Tibial nerve (tissue), 4 donors: ENCODE measurements around the gene SDCBP2. TPM values are rescaled to one million over a fixed set of nuclear protein-coding genes. Genes with fewer than 3 reads are reported as not detected.

ENCODE experiments used
- DNase-seq, 2 donors: peaks; one replicate each; pipeline ENCODE4 v3.0.0-alpha.2; 2019; ENCODE audit warnings: low spot score in 2 of 2
- H3K27ac ChIP-seq, 4 donors: fragments of 200-600 bp; sonication (generic) in 3 of 4; one replicate each; pipeline ENCODE4 v1.5.1; 2017 to 2019; ENCODE audit warnings: mild to moderate bottlenecking in 1 of 4
- H3K27me3 ChIP-seq, 2 donors: fragments of 200-600 bp; sonication (generic) in 1 of 2; one replicate each; pipeline versions ENCODE4 v1.5.1 to v1.6.0; 2017 to 2019
- H3K36me3 ChIP-seq, 3 donors: fragments of 200-600 bp; sonication (generic); one replicate each; pipeline ENCODE4 v1.5.1; 2018 to 2019
- H3K4me1 ChIP-seq, 4 donors: fragments of 200-600 bp; sonication (generic) in 3 of 4; one replicate each; pipeline ENCODE4 v1.5.1; 2017 to 2019
- H3K4me3 ChIP-seq, 4 donors: fragments of 200-600 bp; sonication (generic) in 3 of 4; one replicate each; pipeline ENCODE4 v1.5.1; 2017 to 2019; ENCODE audit warnings: mild to moderate bottlenecking in 1 of 4, moderate library complexity in 1 of 4
- H3K9me3 ChIP-seq, 4 donors: fragments of 200-600 bp; sonication (generic) in 3 of 4; one replicate each; pipeline ENCODE4 v1.5.1; 2017 to 2019
- CTCF ChIP-seq, 5 experiments: fragments of 200-600 bp in 3 of 5; fragments of 450-650 bp in 2 of 5; sonication (generic) in 3 of 5; IDR thresholded peaks; one replicate each; pipeline ENCODE4 v1.5.1; 2016 to 2019; ENCODE audit warnings: antibody characterized with exemption in 5 of 5, mild to moderate bottlenecking in 3 of 5, moderate library complexity in 2 of 5
- EP300 ChIP-seq, 2 donors: sonication (generic); formaldehyde crosslinking; IDR thresholded peaks; one replicate each; pipeline ENCODE4 v1.6.1; 2017; ENCODE audit warnings: antibody characterized with exemption in 2 of 2, mild to moderate bottlenecking in 1 of 2
- POLR2A ChIP-seq, 2 donors: fragments of 450-650 bp; IDR thresholded peaks; one replicate each; pipeline ENCODE4 v1.6.1; 2017; ENCODE audit warnings: antibody characterized with exemption in 2 of 2, mild to moderate bottlenecking in 2 of 2, moderate library complexity in 2 of 2
- WGBS, 2 donors: methylation state at CpG; one replicate each; pipeline ENCODE4 v1.1.5; 2018; 5-methylcytosine and 5-hydroxymethylcytosine counted together
- total RNA-seq, 4 donors: library from RNA; depleted of rRNA; stranded (reverse); fragments of >200 nt; gene quantifications; one replicate each; pipeline ENCODE4 v1.1.0, GENCODE V29; 2016

The SDCBP2 gene
- total RNA-seq, 4 donors from 2014 or later, result 1.9 to 4.2 (median 2.9) TPM

- WGBS, 2 donors, result 82 to 90% methylated on average over 7 of the region's 7 CpGs
- no peaks in the 10 kb centered on the region for H3K27me3 ChIP-seq
- H3K36me3 ChIP-seq, result peaks cover 0 to 56% (median 2%) of the 10 kb centered on the region in 3 donors
- TF ChIP-seq POLR2A (IDR thresholded peaks at IDR 0.05), result no peak
- no peak for TF ChIP-seq EP300 (IDR thresholded peaks at IDR 0.05)
- no peak for TF ChIP-seq CTCF (IDR thresholded peaks at IDR 0.05)
- H3K27ac ChIP-seq, result no peak overlapping the region
- peaks cover 0 to 6% (median 0%) of the 10 kb centered on the region in 4 donors for H3K4me1 ChIP-seq
- no peak overlapping the region for H3K4me3 ChIP-seq
- no peaks in the 10 kb centered on the region for H3K9me3 ChIP-seq
- DNase-seq, result no peak
Observed at GRCh38 chr20:1360094-1360846, 31.3 kb upstream of the SDCBP2 start.

- H3K27ac ChIP-seq, result no peak overlapping the region
- H3K9me3 ChIP-seq, result no peaks in the 10 kb centered on the region
- TF ChIP-seq EP300 (IDR thresholded peaks at IDR 0.05) (no peak), CTCF (IDR thresholded peaks at IDR 0.05) (no peak), POLR2A (IDR thresholded peaks at IDR 0.05) (no peak)
- no peaks in the 10 kb centered on the region for H3K4me1 ChIP-seq
- WGBS, 2 donors, result 92 to 93% methylated on average over 9 of the region's 9 CpGs
- peaks cover 0 to 70% (median 2%) of the 10 kb centered on the region in 3 donors for H3K36me3 ChIP-seq
- H3K27me3 ChIP-seq, result no peaks in the 10 kb centered on the region
- no peak overlapping the region for H3K4me3 ChIP-seq
- no peak for DNase-seq
Observed at GRCh38 chr20:1357921-1358671, 29.2 kb upstream of the SDCBP2 start.

- H3K9me3 ChIP-seq, result peaks cover 0 to 10% (median 3%) of the 10 kb centered on the region in 4 donors
- H3K27ac ChIP-seq, result no peak overlapping the region
- H3K4me3 ChIP-seq, result no peak overlapping the region
- no peak for DNase-seq
- H3K27me3 ChIP-seq, result no peaks in the 10 kb centered on the region
- H3K36me3 ChIP-seq, result peaks cover 0 to 69% (median 0%) of the 10 kb centered on the region in 3 donors
- H3K4me1 ChIP-seq, result no peaks in the 10 kb centered on the region
- TF ChIP-seq POLR2A (IDR thresholded peaks at IDR 0.05), result no peak
- TF ChIP-seq EP300 (IDR thresholded peaks at IDR 0.05), result no peak
- no peak for TF ChIP-seq CTCF (IDR thresholded peaks at IDR 0.05)
Observed at GRCh38 chr20:1353956-1354355, 25.0 kb upstream of the SDCBP2 start.

DNA sequence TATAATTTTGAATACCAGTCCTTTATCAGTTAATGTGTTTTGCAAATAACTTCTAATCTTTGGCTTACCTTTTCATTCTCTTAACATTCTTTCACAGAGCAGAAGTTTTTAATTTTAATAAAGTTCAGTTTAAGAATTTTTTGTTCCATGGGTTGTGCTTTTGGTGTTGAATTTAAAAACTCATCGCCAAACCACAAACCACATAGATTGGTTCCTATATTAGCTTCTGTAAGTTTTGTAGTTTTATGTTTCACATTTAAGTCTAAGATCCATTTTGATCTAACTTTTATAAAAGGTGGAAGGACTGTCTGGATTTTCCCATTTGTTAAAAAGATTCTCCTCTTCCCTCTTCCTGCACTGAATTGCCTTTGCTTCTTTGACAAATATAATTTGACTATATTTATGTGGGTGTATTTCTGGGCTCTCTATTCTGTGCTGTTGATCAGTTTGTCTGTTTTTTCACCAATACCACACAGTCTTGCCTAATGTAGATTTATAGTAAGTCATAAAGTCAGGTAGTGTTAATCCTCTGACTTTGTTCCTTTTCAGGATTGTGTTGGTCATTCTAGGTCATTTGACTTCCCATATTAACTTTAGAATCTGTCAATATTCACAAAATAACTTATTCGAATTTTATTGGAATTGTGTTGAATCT is 17.5 kb upstream of the SDCBP2 start:
- peaks cover 0 to 14% (median 0%) of the 10 kb centered on the region in 3 donors for H3K36me3 ChIP-seq
- H3K4me3 ChIP-seq, result no peak overlapping the region
- H3K4me1 ChIP-seq, result no peaks in the 10 kb centered on the region
- no peak for TF ChIP-seq EP300 (IDR thresholded peaks at IDR 0.05)
- DNase-seq, result no peak
- peaks cover 0 to 29% (median 7%) of the 10 kb centered on the region in 4 donors for H3K9me3 ChIP-seq
- no peak overlapping the region for H3K27ac ChIP-seq
- 86 to 90% methylated on average over 2 of the region's 2 CpGs for WGBS, 2 donors
- H3K27me3 ChIP-seq, result no peaks in the 10 kb centered on the region

DNA sequence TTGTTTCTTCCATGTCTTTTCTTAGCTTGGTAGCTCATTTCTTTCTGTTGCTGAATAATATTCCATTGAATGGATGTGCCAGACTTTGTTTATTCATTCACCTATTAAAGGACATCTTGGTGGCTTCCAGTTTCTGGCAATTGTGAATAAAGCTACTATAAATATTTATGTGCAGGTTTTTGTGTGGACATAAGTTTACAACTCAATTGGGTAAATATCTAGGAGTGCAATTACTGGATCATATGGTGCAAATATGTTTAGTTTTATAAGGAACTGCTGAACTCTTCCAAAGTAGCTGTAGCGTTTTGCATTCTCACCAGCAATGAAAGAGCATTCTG is 16.8 kb upstream of the SDCBP2 start:
- no peak overlapping the region for H3K4me3 ChIP-seq
- peaks cover 0 to 29% (median 7%) of the 10 kb centered on the region in 4 donors for H3K9me3 ChIP-seq
- peaks cover 0 to 11% (median 0%) of the 10 kb centered on the region in 3 donors for H3K36me3 ChIP-seq
- no peaks in the 10 kb centered on the region for H3K4me1 ChIP-seq
- 76 to 91% methylated on average over 1 of the region's 1 CpG for WGBS, 2 donors
- H3K27ac ChIP-seq, result no peak overlapping the region
- TF ChIP-seq EP300 (IDR thresholded peaks at IDR 0.05) (no peak), POLR2A (IDR thresholded peaks at IDR 0.05) (no peak), CTCF (IDR thresholded peaks at IDR 0.05) (no peak)
- no peak for DNase-seq
- H3K27me3 ChIP-seq, result no peaks in the 10 kb centered on the region
